Mesodermal cell (in vitro differentiated cells): ENCODE results near the gene NLGN1.

Experiments
- H3K27ac ChIP-seq: 2 replicates; pipeline ENCODE4 v1.7.0; 2013; ENCODE audit warnings: mild to moderate bottlenecking, low read depth, low read length, moderate library complexity; ENCODE audit not compliant: severe bottlenecking
- H3K36me3 ChIP-seq: 2 replicates; pipeline ENCODE4 v1.7.1; 2013; ENCODE audit warnings: mild to moderate bottlenecking, low read length, moderate library complexity; ENCODE audit not compliant: control insufficient read depth, insufficient read depth
- H3K4me1 ChIP-seq: one replicate; pipeline ENCODE4 v1.7.1; 2013; ENCODE audit warnings: mild to moderate bottlenecking, low read length; ENCODE audit not compliant: insufficient read depth, control insufficient read depth, poor library complexity, severe bottlenecking
- H3K4me3 ChIP-seq: 2 replicates; pipeline ENCODE4 v1.7.0; 2013; ENCODE audit warnings: low read length, control low read depth, mild to moderate bottlenecking; ENCODE audit not compliant: insufficient read depth, poor library complexity, severe bottlenecking; ENCODE audit errors: extremely low read depth
- H3K9me3 ChIP-seq: 2 replicates; pipeline ENCODE4 v1.7.1; 2013; ENCODE audit warnings: mild to moderate bottlenecking, low read length, moderate library complexity; ENCODE audit not compliant: control insufficient read depth
- WGBS, 2 experiments: methylation state at CpG; one replicate each; pipeline ENCODE4 v1.1.5; 2013; ENCODE audit warnings: missing lambda C conversion rate in 2 of 2; ENCODE audit not compliant: insufficient coverage in 2 of 2; 5-methylcytosine and 5-hydroxymethylcytosine counted together

Gene NLGN1

GRCh38 chr3:174169736-174170135, 772.2 kb downstream of the NLGN1 start:
- Histone ChIP-seq H3K36me3 (no peaks in the 10 kb centered on the region), H3K9me3 (peaks cover under 1% of the 10 kb centered on the region), H3K4me3 (no peak overlapping the region), H3K4me1 (no peaks in the 10 kb centered on the region), H3K27ac (no peak overlapping the region)
- 70% methylated on average over 3 of the region's 3 CpGs; no CpG with 5 or more reads in 1 of the 2 experiments for WGBS, 2 experiments

DNA sequence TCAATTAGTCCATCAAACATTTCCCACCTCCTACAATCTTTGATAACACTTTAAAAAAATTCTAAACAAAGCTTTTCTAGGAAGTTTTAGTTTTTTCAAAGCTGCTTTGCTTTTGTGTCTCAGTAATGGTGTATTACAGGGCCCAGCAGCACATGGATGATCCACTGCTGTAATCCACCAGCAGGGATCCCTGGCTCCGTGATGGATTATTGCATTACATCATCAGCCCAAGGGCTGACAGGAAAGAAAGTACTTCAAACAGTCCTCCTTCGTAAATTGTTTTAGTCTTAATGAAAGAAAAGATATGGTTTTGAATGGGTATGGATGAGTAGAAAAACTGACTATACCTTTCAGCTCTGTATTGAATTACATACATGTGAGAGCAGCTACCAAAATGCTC, 772.7 kb downstream of the NLGN1 start:
- WGBS, 2 experiments: 71 to 100% methylated on average over 1 to 2 of the region's 2 CpGs
- H3K4me1 ChIP-seq: no peaks in the 10 kb centered on the region
- H3K4me3 ChIP-seq: no peak overlapping the region
- no peaks in the 10 kb centered on the region for H3K36me3 ChIP-seq
- H3K9me3 ChIP-seq: no peaks in the 10 kb centered on the region
- no peak overlapping the region for H3K27ac ChIP-seq

DNA sequence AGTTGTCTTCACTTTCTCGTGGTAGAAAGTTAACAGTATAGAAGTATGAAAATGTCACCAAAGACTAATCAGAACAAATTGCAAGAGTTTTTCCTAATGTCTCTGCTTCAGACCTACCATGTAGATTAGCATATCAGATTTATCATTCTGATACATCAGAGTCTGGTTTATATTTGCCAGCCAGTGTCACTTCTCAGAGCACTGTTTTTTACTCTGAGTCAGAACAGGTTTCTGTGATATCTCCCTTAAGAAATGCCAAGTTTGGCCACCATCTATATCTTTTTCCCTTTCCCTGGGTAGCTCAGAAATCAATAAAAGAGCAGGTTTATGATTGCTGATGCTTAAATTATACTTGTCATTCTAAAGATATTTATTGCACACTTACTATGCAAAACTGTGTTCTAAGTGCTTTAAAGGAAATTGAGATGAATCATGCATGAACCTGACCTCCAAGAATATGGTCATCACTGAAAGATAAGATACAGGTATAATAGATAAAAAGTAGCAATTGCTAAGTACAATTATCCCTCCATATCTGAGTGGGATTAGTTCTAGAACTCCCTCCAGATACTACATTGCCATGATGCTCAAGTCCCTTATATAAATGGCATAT, 788.9 kb downstream of the NLGN1 start:
- Histone ChIP-seq H3K9me3 (no peaks in the 10 kb centered on the region), H3K4me1 (no peaks in the 10 kb centered on the region), H3K36me3 (no peaks in the 10 kb centered on the region), H3K27ac (no peak overlapping the region), H3K4me3 (no peak overlapping the region)
- WGBS, 2 experiments: no CpG with 5 or more reads among the region's 1 CpG

GRCh38 chr3:174191380-174191779, 793.8 kb downstream of the NLGN1 start:
- Histone ChIP-seq H3K27ac (no peak overlapping the region), H3K4me3 (no peak overlapping the region), H3K4me1 (no peaks in the 10 kb centered on the region), H3K9me3 (no peaks in the 10 kb centered on the region), H3K36me3 (no peaks in the 10 kb centered on the region)
- 79 to 88% methylated on average over 2 to 4 of the region's 4 CpGs for WGBS, 2 experiments

GRCh38 chr3:174191895-174192294, 794.4 kb downstream of the NLGN1 start:
- Histone ChIP-seq H3K4me3 (no peak overlapping the region), H3K9me3 (no peaks in the 10 kb centered on the region), H3K27ac (no peak overlapping the region), H3K4me1 (no peaks in the 10 kb centered on the region), H3K36me3 (no peaks in the 10 kb centered on the region)
- no CpG with 5 or more reads among the region's 2 CpGs for WGBS, 2 experiments

DNA sequence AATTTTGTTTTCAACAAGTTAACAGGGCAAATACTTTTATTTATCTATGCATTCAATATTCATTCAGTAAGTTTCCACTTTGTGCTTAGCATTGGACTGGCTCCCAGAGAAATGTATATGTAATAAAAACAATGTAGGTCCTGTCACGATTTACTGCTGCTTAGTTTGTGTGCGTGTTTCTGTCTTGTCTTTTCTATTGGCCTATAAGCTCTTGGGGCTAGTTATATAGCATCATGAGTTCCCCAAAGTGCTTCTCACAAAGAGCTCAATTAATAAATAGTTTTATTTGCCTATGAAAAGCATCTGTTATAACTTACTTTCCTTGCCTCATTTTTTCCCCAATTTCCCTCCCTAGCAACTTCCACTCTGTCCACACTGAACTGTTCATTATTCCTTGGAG, 794.9 kb downstream of the NLGN1 start:
- no peaks in the 10 kb centered on the region for H3K4me1 ChIP-seq
- no peak overlapping the region for H3K27ac ChIP-seq
- H3K4me3 ChIP-seq: no peak overlapping the region
- no peaks in the 10 kb centered on the region for H3K9me3 ChIP-seq
- WGBS, 2 experiments: 80 to 100% methylated on average over 1 to 2 of the region's 2 CpGs
- no peaks in the 10 kb centered on the region for H3K36me3 ChIP-seq

GRCh38 chr3:174193604-174194003, 796.1 kb downstream of the NLGN1 start:
- Histone ChIP-seq H3K27ac (no peak overlapping the region), H3K36me3 (no peaks in the 10 kb centered on the region), H3K4me3 (no peak overlapping the region), H3K4me1 (no peaks in the 10 kb centered on the region), H3K9me3 (no peaks in the 10 kb centered on the region)

DNA sequence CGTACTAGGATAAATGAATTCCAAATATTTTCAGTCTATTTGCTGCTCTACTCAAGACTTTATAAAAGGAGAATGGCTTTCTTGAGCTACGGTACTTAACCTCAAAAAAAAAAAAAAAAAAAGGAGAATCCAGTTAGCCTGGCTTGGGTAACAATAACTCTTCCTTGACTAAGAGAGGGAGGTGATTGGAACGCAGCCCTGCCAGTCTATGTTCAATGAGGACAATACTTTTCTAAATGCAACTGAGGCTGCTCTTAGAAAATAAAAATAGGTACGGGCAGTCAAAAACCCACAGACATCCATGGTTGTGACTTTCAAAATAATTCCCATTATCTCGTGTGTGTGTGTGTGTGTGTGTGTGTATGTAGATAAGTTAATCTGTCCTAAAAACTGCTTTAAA, 799.9 kb downstream of the NLGN1 start:
- no peak overlapping the region for H3K27ac ChIP-seq
- no peaks in the 10 kb centered on the region for H3K9me3 ChIP-seq
- no CpG with 5 or more reads among the region's 5 CpGs for WGBS, 2 experiments

DNA sequence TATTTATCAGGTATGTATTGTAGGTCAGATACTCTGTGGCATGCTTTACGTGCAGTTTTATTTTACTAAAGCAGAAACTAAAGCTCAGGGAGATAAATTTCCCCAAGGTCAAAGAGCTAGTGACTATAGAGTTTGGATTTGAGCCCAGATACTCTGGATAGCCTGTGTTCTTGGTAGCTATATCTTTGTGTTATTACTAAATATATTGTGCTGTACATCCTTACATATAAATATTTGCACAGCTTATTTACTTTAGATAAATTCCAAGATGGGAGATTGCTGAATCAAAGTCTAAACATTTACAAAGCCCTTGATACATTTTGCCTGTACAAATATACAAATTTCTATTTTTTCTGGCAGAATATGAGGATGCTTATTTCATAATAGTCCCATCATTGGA, 800.7 kb downstream of the NLGN1 start:
- no peak overlapping the region for H3K4me3 ChIP-seq
- no peak overlapping the region for H3K27ac ChIP-seq
- WGBS, 2 experiments: 100% methylated on average over 1 of the region's 1 CpG; no CpG with 5 or more reads in 1 of the 2 experiments
- no peaks in the 10 kb centered on the region for H3K36me3 ChIP-seq
- H3K9me3 ChIP-seq: no peaks in the 10 kb centered on the region
- no peaks in the 10 kb centered on the region for H3K4me1 ChIP-seq

More for the DNA sequence above, 799.9 kb downstream of the NLGN1 start:
- H3K4me1 ChIP-seq: no peaks in the 10 kb centered on the region
- no peaks in the 10 kb centered on the region for H3K36me3 ChIP-seq
- H3K4me3 ChIP-seq: no peak overlapping the region

- no peaks in the 10 kb centered on the region for H3K4me1 ChIP-seq
- H3K36me3 ChIP-seq: no peaks in the 10 kb centered on the region
- H3K9me3 ChIP-seq: no peaks in the 10 kb centered on the region
- no peak overlapping the region for H3K4me3 ChIP-seq
- WGBS, 2 experiments: no CpG with 5 or more reads among the region's 1 CpG
- no peak overlapping the region for H3K27ac ChIP-seq
Measured at GRCh38 chr3:174199696-174200095, 802.2 kb downstream of the NLGN1 start.

DNA sequence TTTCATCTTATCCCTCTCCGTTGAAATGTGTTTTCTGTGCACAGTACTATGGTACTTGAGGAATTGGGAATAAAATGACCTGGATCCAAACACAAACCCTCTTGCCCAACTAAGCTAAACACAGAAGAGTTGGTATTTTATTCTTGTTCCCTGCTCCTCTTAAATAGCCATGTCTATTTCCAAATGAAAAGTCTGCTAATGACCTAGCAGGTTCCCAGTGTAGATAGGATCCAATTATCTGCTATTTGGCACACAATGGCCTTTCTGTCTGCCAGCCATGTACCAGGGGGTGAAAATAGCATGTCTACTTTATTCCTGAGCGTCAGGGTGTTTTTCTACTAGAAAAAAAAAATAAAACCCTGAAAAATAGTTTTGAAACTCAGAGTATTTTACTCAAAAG, 804.6 kb downstream of the NLGN1 start:
- no CpG with 5 or more reads among the region's 2 CpGs for WGBS, 2 experiments
- no peak overlapping the region for H3K27ac ChIP-seq
- H3K4me1 ChIP-seq: no peaks in the 10 kb centered on the region
- no peaks in the 10 kb centered on the region for H3K36me3 ChIP-seq
- no peaks in the 10 kb centered on the region for H3K9me3 ChIP-seq
- no peak overlapping the region for H3K4me3 ChIP-seq
